Fibroblast of lung (primary cell): ENCODE measurements around the gene DENND1A. TPM values are rescaled to one million over a fixed set of nuclear protein-coding genes. Genes with fewer than 3 reads are reported as not detected.

Experiments used
- DNase-seq, 2 donors: peaks; one replicate each; pipeline versions ENCODE4 v3.0.0 to v3.0.0-alpha.2; 2010; ENCODE audit warnings: low read depth in 2 of 2
- H2AFZ ChIP-seq: 2 replicates; pipeline ENCODE4 v1.5.1; 2012; ENCODE audit warnings: low read length, control low read depth, inconsistent platforms
- H3K27ac ChIP-seq: 2 replicates; pipeline ENCODE4 v1.5.1; 2011; ENCODE audit warnings: low read length, control low read depth; ENCODE audit not compliant: insufficient read depth
- H3K27me3 ChIP-seq: 2 replicates; pipeline ENCODE4 v1.5.1; 2011; ENCODE audit warnings: mild to moderate bottlenecking, low read length; ENCODE audit not compliant: control insufficient read depth, insufficient read depth
- H3K36me3 ChIP-seq: 2 replicates; pipeline ENCODE4 v1.5.1; 2011; ENCODE audit warnings: low read length; ENCODE audit not compliant: control insufficient read depth, insufficient read depth
- H3K4me1 ChIP-seq: 2 replicates; pipeline ENCODE4 v1.5.1; 2011; ENCODE audit warnings: low read length; ENCODE audit not compliant: control insufficient read depth, insufficient read depth; ENCODE audit errors: extremely low read depth
- H3K4me2 ChIP-seq: 2 replicates; pipeline ENCODE4 v1.5.1; 2011; ENCODE audit warnings: low read length, control low read depth; ENCODE audit not compliant: insufficient read depth; ENCODE audit errors: extremely low read depth
- H3K4me3 ChIP-seq, 4 experiments: fragments of 200-600 bp in 1 of 4; sonication (generic) in 1 of 4; replicated peaks in 1 of 4; 2 replicates each; pipeline ENCODE4 v1.5.1; 2011 to 2016; ENCODE audit warnings: low read length in 4 of 4, low read depth in 3 of 4, mild to moderate bottlenecking in 3 of 4, control low read depth in 2 of 4, inconsistent platforms in 1 of 4, mixed read lengths in 1 of 4; ENCODE audit not compliant: insufficient read depth in 1 of 4; ENCODE audit errors: control extremely low read depth in 1 of 4
- H3K79me2 ChIP-seq: 2 replicates; pipeline ENCODE4 v1.5.1; 2012; ENCODE audit warnings: mild to moderate bottlenecking, low read length, inconsistent platforms; ENCODE audit not compliant: control insufficient read depth, insufficient read depth
- H3K9ac ChIP-seq: 2 replicates; pipeline ENCODE4 v1.5.1; 2011; ENCODE audit warnings: mild to moderate bottlenecking, low read length, control low read depth; ENCODE audit not compliant: insufficient read depth
- H3K9me3 ChIP-seq: 2 replicates; pipeline ENCODE4 v1.5.1; 2012; ENCODE audit warnings: low read depth, low read length; ENCODE audit not compliant: control insufficient read depth, insufficient read depth
- H4K20me1 ChIP-seq: 2 replicates; pipeline ENCODE4 v1.5.1; 2011; ENCODE audit warnings: low read length; ENCODE audit not compliant: control insufficient read depth, insufficient read depth; ENCODE audit errors: extremely low read depth
- CTCF ChIP-seq, 2 donors: IDR thresholded peaks in 1 of 2; conservative IDR thresholded peaks in 1 of 2; 1 replicate in 1 of 2; 2 replicates in 1 of 2; pipeline ENCODE4 v1.5.1; 2011 to 2012; ENCODE audit warnings: low read length in 2 of 2, control low read depth in 1 of 2, inconsistent platforms in 1 of 2, low read depth in 1 of 2, mild to moderate bottlenecking in 1 of 2
- EZH2 ChIP-seq: IDR thresholded peaks from 2 replicates; pipeline ENCODE4 v1.5.1; 2012; ENCODE audit warnings: low read length, control low read depth, mild to moderate bottlenecking; ENCODE audit errors: missing control alignments
- polyA plus RNA-seq, 2 donors: library from polyadenylated mRNA; depleted of rRNA in 1 of 2; stranded (reverse) in 1 of 2; unstranded in 1 of 2; fragments of >200 nt; gene quantifications; 2 replicates each; pipeline ENCODE4 v1.2.1, GENCODE V29; 2011 to 2012; ENCODE audit warnings: missing spikeins in 1 of 2
- total RNA-seq: library from RNA; depleted of rRNA; stranded (reverse); fragments of >200 nt; gene quantifications from 2 replicates; pipeline ENCODE4 v1.2.1, GENCODE V29; 2014

Gene DENND1A
- total and polyA plus RNA-seq, 2 donors (not counting 1 experiment from before 2014, with no cell fraction given) = 13.0 to 18.3 TPM

- no peaks in the 10 kb centered on the region for H3K27me3 ChIP-seq
- H3K27ac ChIP-seq = no peak overlapping the region
- H3K9me3 ChIP-seq = no peaks in the 10 kb centered on the region
- H3K4me3 ChIP-seq = no peak overlapping the region
- TF ChIP-seq CTCF (conservative IDR thresholded peaks at IDR 0.05 in 1 of 2, IDR thresholded peaks at IDR 0.05 in 1 of 2; ENCODE audit: low read depth in 1 of 2, low read length in 2 of 2) (no peak), EZH2 (no peak)
- H2AFZ ChIP-seq = no peak overlapping the region
- H3K4me1 ChIP-seq = no peaks in the 10 kb centered on the region
- no peaks in the 10 kb centered on the region for H3K79me2 ChIP-seq
- H3K9ac ChIP-seq = no peak overlapping the region
- no peaks in the 10 kb centered on the region for H4K20me1 ChIP-seq
- no peaks in the 10 kb centered on the region for H3K36me3 ChIP-seq
- DNase-seq = no peak
- H3K4me2 ChIP-seq = no peak overlapping the region
Measured at GRCh38 chr9:123389070-123389469, 540.9 kb downstream of the DENND1A start.

DNA sequence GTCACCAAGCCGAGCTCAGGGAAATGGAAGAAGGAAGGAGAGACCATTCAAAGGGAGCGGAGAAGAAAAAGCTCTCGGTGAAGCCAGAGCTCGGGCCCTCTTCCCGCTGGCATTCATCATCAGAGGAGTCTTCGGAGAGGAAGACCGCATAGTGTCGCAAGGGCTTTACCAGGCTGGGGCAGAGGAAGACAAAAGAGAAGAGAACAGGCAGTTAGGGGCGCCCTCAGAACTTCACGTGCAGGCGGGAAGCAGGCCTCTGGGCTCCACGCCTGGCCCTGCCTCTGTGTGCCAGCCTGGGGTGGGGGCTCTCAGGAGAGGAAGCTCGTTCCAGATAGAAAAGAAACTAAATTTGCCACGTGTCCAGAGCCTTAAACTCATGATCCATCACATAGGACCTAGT lies 542.2 kb downstream of the DENND1A start:
- Histone ChIP-seq H3K4me1 (no peaks in the 10 kb centered on the region), H3K27ac (no peak overlapping the region), H3K79me2 (no peaks in the 10 kb centered on the region), H2AFZ (no peak overlapping the region), H3K27me3 (no peaks in the 10 kb centered on the region), H3K9me3 (no peaks in the 10 kb centered on the region), H3K36me3 (no peaks in the 10 kb centered on the region), H4K20me1 (no peaks in the 10 kb centered on the region), H3K9ac (no peak overlapping the region), H3K4me3 (no peak overlapping the region), H3K4me2 (no peak overlapping the region)
- no peak for DNase-seq
- TF ChIP-seq EZH2 = no peak
- no peak for TF ChIP-seq CTCF (conservative IDR thresholded peaks at IDR 0.05 in 1 of 2, IDR thresholded peaks at IDR 0.05 in 1 of 2; ENCODE audit: low read depth in 1 of 2, low read length in 2 of 2)

- Histone ChIP-seq H3K9ac (no peak overlapping the region), H4K20me1 (no peaks in the 10 kb centered on the region), H2AFZ (no peak overlapping the region), H3K27ac (no peak overlapping the region), H3K4me1 (no peaks in the 10 kb centered on the region), H3K36me3 (no peaks in the 10 kb centered on the region), H3K4me2 (no peak overlapping the region), H3K4me3 (no peak overlapping the region), H3K27me3 (no peaks in the 10 kb centered on the region), H3K9me3 (no peaks in the 10 kb centered on the region), H3K79me2 (no peaks in the 10 kb centered on the region)
- DNase-seq = no peak
- TF ChIP-seq EZH2 (no peak), CTCF (conservative IDR thresholded peaks at IDR 0.05 in 1 of 2, IDR thresholded peaks at IDR 0.05 in 1 of 2; ENCODE audit: low read depth in 1 of 2, low read length in 2 of 2) (no peak)
Measured at GRCh38 chr9:123383512-123384170, 546.3 kb downstream of the DENND1A start.
